ENCODE measurements around the gene ANKRD13C. TPM values are rescaled to one million over a fixed set of nuclear protein-coding genes. Genes with fewer than 3 reads are reported as not detected.

ANKRD13C gene
- total and polyA plus RNA-seq, 2 donors (not counting 1 experiment from before 2014, with no cell fraction given), result 19.4 to 30.2 TPM

DNA sequence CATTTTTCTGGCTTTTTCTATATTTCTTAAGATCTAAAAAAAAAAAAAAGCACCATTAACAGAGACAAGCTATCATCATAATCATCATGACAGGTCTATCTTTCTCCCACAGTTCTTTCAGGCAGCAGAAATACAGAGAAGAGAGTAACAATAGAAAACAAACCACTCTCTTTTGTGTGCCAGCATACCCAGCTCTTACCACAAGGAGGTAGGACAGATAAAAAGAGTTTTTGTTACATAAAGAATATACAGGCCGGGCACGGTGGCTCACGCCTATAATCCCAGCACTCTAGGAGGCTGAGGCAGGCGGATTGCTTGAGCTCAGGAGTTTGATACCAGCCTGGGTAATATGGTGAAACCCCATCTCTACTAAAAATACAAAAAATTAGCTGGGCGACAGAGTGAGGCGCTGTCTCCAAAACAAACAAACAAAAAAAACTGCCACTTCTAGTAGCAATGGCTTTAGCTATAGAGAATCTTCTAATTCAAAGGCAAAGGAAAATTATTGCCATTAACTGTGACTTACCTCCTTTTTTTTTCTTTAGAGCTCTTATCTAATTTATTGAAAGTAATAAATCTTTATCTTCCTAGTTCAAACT lies 39.7 kb downstream of the ANKRD13C start:
- H3K79me2 ChIP-seq (ENCODE audit: control insufficient read depth, insufficient read depth, low read length), result peaks cover 7% of the 10 kb centered on the region
- H3K27ac ChIP-seq (ENCODE audit: insufficient read depth, low read length), result no peak overlapping the region
- no peak overlapping the region for H3K4me2 ChIP-seq (ENCODE audit: extremely low read depth, insufficient read depth, low read length)
- no peak overlapping the region for H3K4me3 ChIP-seq (replicated peaks in 1 of 4; ENCODE audit: control extremely low read depth in 1 of 4, insufficient read depth in 1 of 4, low read depth in 3 of 4, low read length in 4 of 4)
- no peaks in the 10 kb centered on the region for H3K27me3 ChIP-seq (ENCODE audit: control insufficient read depth, insufficient read depth, low read length)
- H3K4me1 ChIP-seq (ENCODE audit: control insufficient read depth, extremely low read depth, insufficient read depth, low read length), result no peaks in the 10 kb centered on the region
- no peak for DNase-seq (ENCODE audit: low read depth in 2 of 2)
- H2AFZ ChIP-seq (ENCODE audit: low read length), result no peak overlapping the region
- TF ChIP-seq, protein P1, sequence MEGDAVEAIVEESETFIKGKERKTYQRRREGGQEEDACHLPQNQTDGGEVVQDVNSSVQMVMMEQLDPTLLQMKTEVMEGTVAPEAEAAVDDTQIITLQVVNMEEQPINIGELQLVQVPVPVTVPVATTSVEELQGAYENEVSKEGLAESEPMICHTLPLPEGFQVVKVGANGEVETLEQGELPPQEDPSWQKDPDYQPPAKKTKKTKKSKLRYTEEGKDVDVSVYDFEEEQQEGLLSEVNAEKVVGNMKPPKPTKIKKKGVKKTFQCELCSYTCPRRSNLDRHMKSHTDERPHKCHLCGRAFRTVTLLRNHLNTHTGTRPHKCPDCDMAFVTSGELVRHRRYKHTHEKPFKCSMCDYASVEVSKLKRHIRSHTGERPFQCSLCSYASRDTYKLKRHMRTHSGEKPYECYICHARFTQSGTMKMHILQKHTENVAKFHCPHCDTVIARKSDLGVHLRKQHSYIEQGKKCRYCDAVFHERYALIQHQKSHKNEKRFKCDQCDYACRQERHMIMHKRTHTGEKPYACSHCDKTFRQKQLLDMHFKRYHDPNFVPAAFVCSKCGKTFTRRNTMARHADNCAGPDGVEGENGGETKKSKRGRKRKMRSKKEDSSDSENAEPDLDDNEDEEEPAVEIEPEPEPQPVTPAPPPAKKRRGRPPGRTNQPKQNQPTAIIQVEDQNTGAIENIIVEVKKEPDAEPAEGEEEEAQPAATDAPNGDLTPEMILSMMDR (conservative IDR thresholded peaks at IDR 0.05 in 1 of 2, IDR thresholded peaks at IDR 0.05 in 1 of 2; ENCODE audit: low read depth in 1 of 2, low read length in 2 of 2), result no peak
- TF ChIP-seq EZH2 (IDR thresholded peaks at IDR 0.05; ENCODE audit: low read length, missing control alignments), result no peak
- H4K20me1 ChIP-seq (ENCODE audit: control insufficient read depth, extremely low read depth, insufficient read depth, low read length), result no peaks in the 10 kb centered on the region
- H3K36me3 ChIP-seq (ENCODE audit: control insufficient read depth, insufficient read depth, low read length), result no peaks in the 10 kb centered on the region
- no peaks in the 10 kb centered on the region for H3K9me3 ChIP-seq (ENCODE audit: control insufficient read depth, insufficient read depth, low read depth, low read length)
- H3K9ac ChIP-seq (ENCODE audit: insufficient read depth, low read length), result no peak overlapping the region

DNA sequence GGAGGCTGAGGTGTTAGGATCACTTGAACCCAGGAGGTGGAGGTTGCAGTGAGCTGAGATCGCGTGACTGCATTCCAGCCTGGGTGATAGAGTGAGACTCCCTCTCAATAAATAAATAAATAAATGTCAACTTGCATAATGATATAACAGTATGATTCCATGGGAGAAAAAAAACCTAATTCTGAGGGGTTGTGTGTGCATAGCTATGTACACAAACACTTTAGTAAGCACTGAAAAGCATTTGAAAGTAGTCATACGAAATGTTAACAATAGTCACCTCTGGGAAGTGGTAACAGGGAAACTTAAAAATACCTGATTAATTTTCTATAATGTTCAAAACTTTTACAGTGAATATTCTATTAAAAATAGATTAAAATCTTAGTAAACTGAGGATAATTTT lies 43.2 kb downstream of the ANKRD13C start:
- H3K9me3 ChIP-seq (ENCODE audit: control insufficient read depth, insufficient read depth, low read depth, low read length), result no peaks in the 10 kb centered on the region
- no peaks in the 10 kb centered on the region for H3K4me1 ChIP-seq (ENCODE audit: control insufficient read depth, extremely low read depth, insufficient read depth, low read length)
- H3K4me2 ChIP-seq (ENCODE audit: extremely low read depth, insufficient read depth, low read length), result no peak overlapping the region
- H3K36me3 ChIP-seq (ENCODE audit: control insufficient read depth, insufficient read depth, low read length), result peaks cover 2% of the 10 kb centered on the region
- peaks cover under 1% of the 10 kb centered on the region for H3K79me2 ChIP-seq (ENCODE audit: control insufficient read depth, insufficient read depth, low read length)
- TF ChIP-seq EZH2 (IDR thresholded peaks at IDR 0.05; ENCODE audit: low read length, missing control alignments), result no peak
- TF ChIP-seq, protein P1 (conservative IDR thresholded peaks at IDR 0.05 in 1 of 2, IDR thresholded peaks at IDR 0.05 in 1 of 2; ENCODE audit: low read depth in 1 of 2, low read length in 2 of 2), result no peak
- no peaks in the 10 kb centered on the region for H3K27me3 ChIP-seq (ENCODE audit: control insufficient read depth, insufficient read depth, low read length)
- DNase-seq (ENCODE audit: low read depth in 2 of 2), result no peak
- no peaks in the 10 kb centered on the region for H4K20me1 ChIP-seq (ENCODE audit: control insufficient read depth, extremely low read depth, insufficient read depth, low read length)
- H3K27ac ChIP-seq (ENCODE audit: insufficient read depth, low read length), result no peak overlapping the region
- H2AFZ ChIP-seq (ENCODE audit: low read length), result no peak overlapping the region
- no peak overlapping the region for H3K4me3 ChIP-seq (replicated peaks in 1 of 4; ENCODE audit: control extremely low read depth in 1 of 4, insufficient read depth in 1 of 4, low read depth in 3 of 4, low read length in 4 of 4)
- no peak overlapping the region for H3K9ac ChIP-seq (ENCODE audit: insufficient read depth, low read length)

GRCh38 chr1:70299472-70299871 lies 55.0 kb downstream of the ANKRD13C start:
- H3K36me3 ChIP-seq (ENCODE audit: control insufficient read depth, insufficient read depth, low read length), result no peaks in the 10 kb centered on the region
- no peak overlapping the region for H3K9ac ChIP-seq (ENCODE audit: insufficient read depth, low read length)
- H4K20me1 ChIP-seq (ENCODE audit: control insufficient read depth, extremely low read depth, insufficient read depth, low read length), result no peaks in the 10 kb centered on the region
- no peak overlapping the region for H2AFZ ChIP-seq (ENCODE audit: low read length)
- no peaks in the 10 kb centered on the region for H3K4me1 ChIP-seq (ENCODE audit: control insufficient read depth, extremely low read depth, insufficient read depth, low read length)
- DNase-seq (ENCODE audit: low read depth in 2 of 2), result no peak
- no peak overlapping the region for H3K4me3 ChIP-seq (replicated peaks in 1 of 4; ENCODE audit: control extremely low read depth in 1 of 4, insufficient read depth in 1 of 4, low read depth in 3 of 4, low read length in 4 of 4)
- no peaks in the 10 kb centered on the region for H3K27me3 ChIP-seq (ENCODE audit: control insufficient read depth, insufficient read depth, low read length)
- no peak overlapping the region for H3K4me2 ChIP-seq (ENCODE audit: extremely low read depth, insufficient read depth, low read length)
- TF ChIP-seq, protein P1 (conservative IDR thresholded peaks at IDR 0.05 in 1 of 2, IDR thresholded peaks at IDR 0.05 in 1 of 2; ENCODE audit: low read depth in 1 of 2, low read length in 2 of 2), result no peak
- TF ChIP-seq EZH2 (IDR thresholded peaks at IDR 0.05; ENCODE audit: low read length, missing control alignments), result no peak
- H3K79me2 ChIP-seq (ENCODE audit: control insufficient read depth, insufficient read depth, low read length), result no peaks in the 10 kb centered on the region
- H3K9me3 ChIP-seq (ENCODE audit: control insufficient read depth, insufficient read depth, low read depth, low read length), result no peaks in the 10 kb centered on the region
- no peak overlapping the region for H3K27ac ChIP-seq (ENCODE audit: insufficient read depth, low read length)

Measured in fibroblast of lung (primary cell).